Omental fat pad (tissue), 4 donors: Measurements from ENCODE around the gene OSBPL8. TPM values are rescaled to one million over a fixed set of nuclear protein-coding genes. Genes with fewer than 3 reads are reported as not detected.
A peak's percentile ranks its signal among the peaks of the same experiment; 100 is the strongest.

Experiments
- ATAC-seq: fragments of 150-250 bp; one replicate; pipeline ENCODE4 v1.9.1; 2016; ENCODE audit warnings: mild to moderate bottlenecking, moderate library complexity; ENCODE audit not compliant: low FRiP score
- DNase-seq: peaks from one replicate; pipeline ENCODE4 v3.0.0-alpha.2; 2019; ENCODE audit warnings: low spot score
- CTCF ChIP-seq, 3 donors: fragments of 450-650 bp; IDR thresholded peaks; one replicate each; pipeline ENCODE4 v1.5.1; 2016 to 2017; ENCODE audit warnings: antibody characterized with exemption in 3 of 3, mild to moderate bottlenecking in 3 of 3, moderate library complexity in 2 of 3
- total RNA-seq, 4 donors: library from RNA; depleted of rRNA; stranded (reverse); fragments of >200 nt; gene quantifications; one replicate each; pipeline ENCODE4 v1.1.0, GENCODE V29; 2016

The OSBPL8 gene
- total RNA-seq, 4 donors from 2014 or later, result 52.6 to 76.8 (median 65.2) TPM

- ATAC-seq (no peak), DNase-seq (no peak)
- TF ChIP-seq CTCF (IDR thresholded peaks at IDR 0.05), result no peak
Measured at GRCh38 chr12:76457010-76457409, 102.6 kb downstream of the OSBPL8 start.

GRCh38 chr12:76455582-76456345 is 103.8 kb downstream of the OSBPL8 start:
- DNase-seq, result no peak
- no peak for TF ChIP-seq CTCF (IDR thresholded peaks at IDR 0.05)
- ATAC-seq, result peak; percentile 87

- TF ChIP-seq CTCF (IDR thresholded peaks at IDR 0.05), result no peak
- ATAC-seq, result no peak
- DNase-seq, result no peak
Measured at GRCh38 chr12:76451528-76451927, 108.0 kb downstream of the OSBPL8 start.

- no peak for TF ChIP-seq CTCF (IDR thresholded peaks at IDR 0.05)
- no peak for DNase-seq
- ATAC-seq, result no peak
Measured at GRCh38 chr12:76450690-76451089, 108.9 kb downstream of the OSBPL8 start.

- DNase-seq (no peak), ATAC-seq (no peak)
- no peak for TF ChIP-seq CTCF (IDR thresholded peaks at IDR 0.05)
Measured at GRCh38 chr12:76449993-76450392, 109.6 kb downstream of the OSBPL8 start.

GRCh38 chr12:76449583-76449982 is 110.0 kb downstream of the OSBPL8 start:
- no peak for TF ChIP-seq CTCF (IDR thresholded peaks at IDR 0.05)
- no peak for DNase-seq
- ATAC-seq, result no peak

- DNase-seq (no peak), ATAC-seq (no peak)
Measured at GRCh38 chr12:76449016-76449415, 110.6 kb downstream of the OSBPL8 start.

More at GRCh38 chr12:76449016-76449415, 110.6 kb downstream of the OSBPL8 start:
- no peak for TF ChIP-seq CTCF (IDR thresholded peaks at IDR 0.05)
